ENCODE data around the gene ATXN1.

DNA sequence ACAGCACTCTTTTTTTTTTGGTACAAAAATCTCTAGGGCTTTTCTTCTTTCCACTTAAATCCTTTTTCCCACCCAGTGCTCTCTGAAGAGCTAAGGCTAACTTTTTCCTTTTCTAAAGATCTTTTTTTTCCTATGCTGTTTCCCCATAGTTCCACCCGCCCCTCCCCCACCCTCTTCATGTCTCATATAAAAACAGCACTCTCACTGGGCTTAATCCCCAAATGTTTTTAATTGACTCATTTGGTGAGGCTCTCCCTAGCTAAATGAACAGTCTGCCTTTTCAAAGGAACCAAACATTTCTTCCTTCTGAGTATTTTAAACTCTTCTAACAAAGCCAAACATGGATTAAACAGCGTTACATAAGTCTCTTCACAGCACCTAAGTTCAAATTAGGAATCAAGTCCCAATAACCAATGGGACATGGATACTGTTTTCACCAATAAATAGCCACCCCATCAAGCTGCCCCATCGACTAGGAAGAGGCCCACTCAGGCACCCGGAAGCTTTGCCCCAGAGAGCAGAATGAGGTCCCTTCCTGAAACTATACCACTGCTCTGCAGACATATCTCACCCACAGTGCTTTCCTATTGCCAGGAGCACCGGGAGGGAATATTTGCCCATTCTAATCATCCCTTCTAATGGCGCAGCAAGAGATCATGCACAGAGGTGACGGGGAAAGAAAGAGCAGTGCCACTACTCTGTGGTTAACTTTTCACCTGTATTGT is 63.7 kb downstream of the ATXN1 start:
- TF ChIP-seq ZNF384 (IDR thresholded peaks at IDR 0.05) (no peak), FOXM1 (IDR thresholded peaks at IDR 0.05; ENCODE audit: borderline replicate concordance) (no peak), L3MBTL2 (conservative IDR thresholded peaks at IDR 0.05) (no peak), BHLHE40 (IDR thresholded peaks at IDR 0.05; ENCODE audit: borderline replicate concordance) (no peak), FOXA1 (IDR thresholded peaks at IDR 0.05) (no peak), ELF4 (IDR thresholded peaks at IDR 0.05) (no peak), TARDBP (IDR thresholded peaks at IDR 0.05) (no peak), SUZ12 (IDR thresholded peaks at IDR 0.05) (no peak), ARNT (IDR thresholded peaks at IDR 0.05) (no peak)

All from HEK293T (cell line).